ENCODE measurements around the gene AQR. TPM values are rescaled to one million over a fixed set of nuclear protein-coding genes. Genes with fewer than 3 reads are reported as not detected.

The AQR gene
- total RNA-seq, 1 donor from 2014 or later, result 36.8 TPM

DNA sequence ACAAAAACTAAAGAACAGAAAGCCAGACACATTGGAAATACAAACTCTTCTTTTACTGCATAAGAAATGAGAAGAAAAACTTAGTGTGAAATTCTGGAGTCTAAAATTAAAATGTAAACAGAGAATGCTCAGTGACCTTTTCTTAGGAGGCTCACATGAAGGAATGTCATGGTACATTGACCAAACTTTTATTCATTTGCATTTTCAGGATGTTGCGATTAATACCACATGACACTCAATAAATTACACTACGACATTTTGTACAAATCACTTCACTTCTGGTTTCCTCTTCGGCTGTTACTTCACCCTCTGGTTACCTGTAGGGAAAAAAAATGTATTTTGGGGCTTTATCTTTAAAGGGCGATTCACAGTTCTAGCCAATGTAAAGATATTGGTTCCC is 117.8 kb downstream of the AQR start:
- peaks cover 3% of the 10 kb centered on the region for H3K9me3 Mint-ChIP-seq
- H3K36me3 Mint-ChIP-seq (ENCODE audit: low read depth), result peaks cover 17% of the 10 kb centered on the region
- no peak overlapping the region for H3K27ac Mint-ChIP-seq (ENCODE audit: unreplicated experiment)
- no peaks in the 10 kb centered on the region for H3K4me1 Mint-ChIP-seq
- H3K4me3 Mint-ChIP-seq, result no peak overlapping the region
- no peaks in the 10 kb centered on the region for H3K27me3 Mint-ChIP-seq (ENCODE audit: low read depth)
- TF ChIP-seq, protein P1, sequence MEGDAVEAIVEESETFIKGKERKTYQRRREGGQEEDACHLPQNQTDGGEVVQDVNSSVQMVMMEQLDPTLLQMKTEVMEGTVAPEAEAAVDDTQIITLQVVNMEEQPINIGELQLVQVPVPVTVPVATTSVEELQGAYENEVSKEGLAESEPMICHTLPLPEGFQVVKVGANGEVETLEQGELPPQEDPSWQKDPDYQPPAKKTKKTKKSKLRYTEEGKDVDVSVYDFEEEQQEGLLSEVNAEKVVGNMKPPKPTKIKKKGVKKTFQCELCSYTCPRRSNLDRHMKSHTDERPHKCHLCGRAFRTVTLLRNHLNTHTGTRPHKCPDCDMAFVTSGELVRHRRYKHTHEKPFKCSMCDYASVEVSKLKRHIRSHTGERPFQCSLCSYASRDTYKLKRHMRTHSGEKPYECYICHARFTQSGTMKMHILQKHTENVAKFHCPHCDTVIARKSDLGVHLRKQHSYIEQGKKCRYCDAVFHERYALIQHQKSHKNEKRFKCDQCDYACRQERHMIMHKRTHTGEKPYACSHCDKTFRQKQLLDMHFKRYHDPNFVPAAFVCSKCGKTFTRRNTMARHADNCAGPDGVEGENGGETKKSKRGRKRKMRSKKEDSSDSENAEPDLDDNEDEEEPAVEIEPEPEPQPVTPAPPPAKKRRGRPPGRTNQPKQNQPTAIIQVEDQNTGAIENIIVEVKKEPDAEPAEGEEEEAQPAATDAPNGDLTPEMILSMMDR (conservative IDR thresholded peaks at IDR 0.05), result no peak
- no peak for DNase-seq (ENCODE audit: low read depth, low spot score)

DNA sequence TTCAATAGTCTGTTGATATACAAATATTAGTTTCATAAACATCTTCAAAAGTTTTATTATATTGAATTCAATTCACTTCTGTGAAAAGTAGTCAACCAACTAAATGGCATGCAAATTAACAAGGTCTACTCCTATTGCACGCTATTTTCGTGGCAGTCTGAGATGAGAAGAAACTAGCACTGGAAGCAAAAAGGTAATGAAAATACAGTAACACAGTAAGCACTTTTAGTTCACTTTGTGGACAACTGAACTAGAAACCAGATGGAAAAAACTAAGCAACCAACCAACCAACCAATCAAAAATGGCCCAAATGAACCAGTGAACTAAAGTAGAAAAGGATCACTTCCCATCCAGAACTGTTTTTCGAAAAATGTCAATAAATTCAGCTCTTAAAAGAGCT is 118.5 kb downstream of the AQR start:
- H3K27ac Mint-ChIP-seq (ENCODE audit: unreplicated experiment), result no peak overlapping the region
- H3K4me1 Mint-ChIP-seq, result no peaks in the 10 kb centered on the region
- TF ChIP-seq, protein P1 (conservative IDR thresholded peaks at IDR 0.05), result no peak
- peaks cover 17% of the 10 kb centered on the region for H3K36me3 Mint-ChIP-seq (ENCODE audit: low read depth)
- H3K4me3 Mint-ChIP-seq, result no peak overlapping the region
- H3K9me3 Mint-ChIP-seq, result peaks cover 3% of the 10 kb centered on the region
- no peak for DNase-seq (ENCODE audit: low read depth, low spot score)
- no peaks in the 10 kb centered on the region for H3K27me3 Mint-ChIP-seq (ENCODE audit: low read depth)

DNA sequence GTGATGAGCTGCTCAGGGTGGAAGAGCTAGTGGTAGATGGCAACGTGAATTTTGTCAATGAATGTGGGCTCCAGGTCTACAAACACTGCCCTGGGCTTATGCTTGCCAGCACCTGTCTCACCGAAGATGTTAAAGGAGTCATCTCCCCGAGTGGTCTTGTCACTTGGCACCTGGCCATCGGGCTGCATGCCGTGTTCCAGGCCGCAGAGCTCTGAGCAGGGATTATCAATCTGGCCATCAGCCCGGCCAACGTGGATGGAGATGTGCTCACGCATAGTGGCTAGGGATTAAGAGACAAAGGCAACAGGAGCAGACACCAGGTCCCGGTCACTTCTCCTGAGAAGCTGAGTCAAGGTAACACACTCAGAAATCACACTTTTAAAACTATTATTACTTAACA is 119.4 kb downstream of the AQR start:
- Mint-ChIP-seq H3K36me3 (ENCODE audit: low read depth) (peaks cover 15% of the 10 kb centered on the region), H3K4me1 (no peaks in the 10 kb centered on the region), H3K9me3 (peaks cover 3% of the 10 kb centered on the region), H3K27me3 (ENCODE audit: low read depth) (no peaks in the 10 kb centered on the region), H3K4me3 (no peak overlapping the region), H3K27ac (ENCODE audit: unreplicated experiment) (no peak overlapping the region)
- TF ChIP-seq, protein P1 (conservative IDR thresholded peaks at IDR 0.05), result no peak
- DNase-seq (ENCODE audit: low read depth, low spot score), result no peak

DNA sequence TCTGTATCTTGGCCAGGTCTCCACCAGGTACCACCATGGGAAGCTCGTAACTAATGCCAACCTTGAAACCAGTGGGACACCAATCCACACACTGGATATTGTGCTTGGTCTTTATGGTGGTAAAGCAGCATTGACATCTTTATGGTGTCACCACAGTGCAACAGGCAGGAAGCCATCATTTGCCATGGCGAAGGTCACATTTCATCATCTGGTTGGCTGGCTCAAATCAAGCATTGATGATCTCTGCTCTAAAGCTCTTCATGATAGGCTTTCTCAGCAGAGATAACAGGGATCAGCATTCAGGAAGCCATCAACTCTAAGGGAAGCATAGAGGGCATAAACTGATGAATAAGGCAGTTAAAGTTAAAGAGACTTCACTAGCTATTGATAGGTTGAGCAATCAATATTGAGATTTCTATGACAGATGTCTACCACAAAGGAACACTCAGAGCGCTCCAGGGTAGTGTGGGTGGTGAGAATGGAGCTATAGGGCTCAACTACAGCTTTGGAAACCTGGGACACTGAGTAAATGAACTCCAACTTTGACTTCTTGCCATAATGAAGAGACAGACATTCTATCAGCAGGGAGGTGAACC is 120.1 kb downstream of the AQR start:
- Mint-ChIP-seq H3K36me3 (ENCODE audit: low read depth) (peaks cover 10% of the 10 kb centered on the region), H3K9me3 (peaks cover 3% of the 10 kb centered on the region), H3K4me3 (no peak overlapping the region), H3K4me1 (no peaks in the 10 kb centered on the region), H3K27ac (ENCODE audit: unreplicated experiment) (no peak overlapping the region), H3K27me3 (ENCODE audit: low read depth) (no peaks in the 10 kb centered on the region)
- no peak for DNase-seq (ENCODE audit: low read depth, low spot score)
- TF ChIP-seq, protein P1 (conservative IDR thresholded peaks at IDR 0.05), result no peak

DNA sequence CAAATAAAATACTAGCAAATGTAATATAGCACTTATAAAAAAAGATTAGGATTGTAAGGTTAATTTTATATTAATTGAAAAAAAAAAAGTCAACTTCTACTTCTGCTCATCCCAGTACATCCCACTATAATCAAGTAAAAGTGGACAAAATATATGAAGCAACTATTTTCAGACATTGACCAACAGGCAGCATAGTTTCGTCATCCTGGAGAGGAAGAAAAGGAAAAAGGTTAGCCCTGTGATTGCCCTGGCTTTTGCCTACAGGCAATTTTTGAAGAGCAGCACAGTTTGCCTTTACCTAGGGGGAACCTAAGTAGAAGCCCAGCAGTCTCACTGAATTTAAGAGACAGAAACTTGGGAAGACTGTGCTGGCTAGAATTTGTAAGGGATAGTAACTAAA is 121.9 kb downstream of the AQR start:
- H3K4me3 Mint-ChIP-seq, result no peak overlapping the region
- no peak overlapping the region for H3K27ac Mint-ChIP-seq (ENCODE audit: unreplicated experiment)
- no peak for DNase-seq (ENCODE audit: low read depth, low spot score)
- H3K4me1 Mint-ChIP-seq, result no peaks in the 10 kb centered on the region
- peaks cover 8% of the 10 kb centered on the region for H3K36me3 Mint-ChIP-seq (ENCODE audit: low read depth)
- H3K27me3 Mint-ChIP-seq (ENCODE audit: low read depth), result no peaks in the 10 kb centered on the region
- H3K9me3 Mint-ChIP-seq, result peaks cover 3% of the 10 kb centered on the region
- TF ChIP-seq, protein P1 (conservative IDR thresholded peaks at IDR 0.05), result no peak
